DMS 273 (cell line): Measurements from ENCODE around the gene VAPA.
"Not testable (repeated sequence)": the region's sequence is repeated elsewhere in the genome, so short reads cannot be mapped to it uniquely, and the experiment has no call there.

Source experiments
- DNase-seq: peaks from one replicate; lab custom pipeline; 2025; ENCODE audit not compliant: unreplicated experiment; lab: John Stamatoyannopoulos, UW

VAPA gene

GRCh38 chr18:9885170-9886004, 28.4 kb upstream of the VAPA start, which contains the start of gene TXNDC2:
TSS of gene TXNDC2 (plus strand) at chr18:9885973. CDS start at chr18:9886681, 708 bp downstream.
- DNase-seq: no peak

DNA sequence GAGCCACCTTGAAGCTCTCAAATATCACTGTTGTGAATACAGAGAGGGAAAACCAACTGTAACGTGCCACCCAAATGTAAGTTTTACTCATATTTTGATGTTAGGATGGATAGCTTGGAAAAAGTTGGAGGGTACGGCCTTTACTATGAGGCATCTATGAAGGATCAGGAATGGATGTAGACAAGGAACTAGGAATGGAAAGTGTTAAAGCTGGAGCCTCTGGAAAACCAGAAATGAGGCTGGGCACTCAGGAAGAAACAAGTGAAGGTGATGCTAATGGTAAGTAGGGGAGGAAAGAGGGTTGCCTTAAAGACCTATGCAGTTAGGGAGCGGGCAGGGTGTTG, 27.8 kb upstream of the VAPA start:
- no peak for DNase-seq

DNA sequence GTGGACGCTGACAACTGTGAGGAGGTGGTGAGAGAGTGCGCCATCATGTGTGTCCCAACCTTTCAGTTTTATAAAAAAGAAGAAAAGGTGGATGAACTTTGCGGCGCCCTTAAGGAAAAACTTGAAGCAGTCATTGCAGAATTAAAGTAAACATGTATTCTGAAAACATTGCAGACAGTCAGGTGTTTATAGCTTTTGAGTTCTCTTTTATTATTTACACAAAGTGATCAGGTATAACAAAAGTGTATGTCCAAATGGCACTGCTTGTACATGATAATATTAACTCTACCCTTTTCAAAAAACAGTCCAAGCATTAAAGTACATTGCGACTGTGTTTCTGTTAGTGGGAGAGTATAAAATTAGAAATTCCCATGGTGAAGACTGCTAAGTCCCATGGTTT, 25.8 kb upstream of the VAPA start:
- no peak for DNase-seq

GRCh38 chr18:9890196-9890595, 23.6 kb upstream of the VAPA start:
- no peak for DNase-seq

- DNase-seq: no peak
Observed at GRCh38 chr18:9890957-9891356, 22.9 kb upstream of the VAPA start.

GRCh38 chr18:9891515-9891914, 22.3 kb upstream of the VAPA start:
- DNase-seq: not testable (repeated sequence)

- DNase-seq: no peak
Observed at GRCh38 chr18:9894454-9895068, 19.3 kb upstream of the VAPA start.

GRCh38 chr18:9897129-9897528, 16.7 kb upstream of the VAPA start:
- DNase-seq: no peak

DNA sequence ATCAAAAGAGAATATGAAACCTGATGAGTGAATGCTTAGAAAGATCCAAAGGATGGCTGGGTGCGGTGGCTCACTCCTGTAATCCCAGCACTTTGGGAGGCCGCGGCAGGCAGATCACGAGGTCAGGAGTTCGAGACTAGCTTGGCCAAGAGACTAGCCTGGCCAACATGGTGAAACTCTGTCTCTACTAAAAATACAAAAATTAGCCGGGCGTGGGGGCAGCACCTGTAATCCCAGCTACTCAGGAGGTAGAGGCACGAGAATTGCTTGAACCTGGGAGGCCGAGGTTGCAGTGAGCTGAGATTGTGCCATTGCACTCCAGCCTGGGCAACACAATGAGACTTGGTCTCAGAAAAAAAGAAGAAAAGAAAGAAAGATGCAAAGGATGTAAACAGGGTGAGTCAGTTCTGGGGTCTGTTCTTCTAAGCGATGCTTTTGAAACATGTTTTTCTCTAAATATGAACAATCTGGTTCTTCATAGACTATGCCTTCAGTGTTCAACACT, 16.0 kb upstream of the VAPA start:
- not testable (repeated sequence) for DNase-seq

DNA sequence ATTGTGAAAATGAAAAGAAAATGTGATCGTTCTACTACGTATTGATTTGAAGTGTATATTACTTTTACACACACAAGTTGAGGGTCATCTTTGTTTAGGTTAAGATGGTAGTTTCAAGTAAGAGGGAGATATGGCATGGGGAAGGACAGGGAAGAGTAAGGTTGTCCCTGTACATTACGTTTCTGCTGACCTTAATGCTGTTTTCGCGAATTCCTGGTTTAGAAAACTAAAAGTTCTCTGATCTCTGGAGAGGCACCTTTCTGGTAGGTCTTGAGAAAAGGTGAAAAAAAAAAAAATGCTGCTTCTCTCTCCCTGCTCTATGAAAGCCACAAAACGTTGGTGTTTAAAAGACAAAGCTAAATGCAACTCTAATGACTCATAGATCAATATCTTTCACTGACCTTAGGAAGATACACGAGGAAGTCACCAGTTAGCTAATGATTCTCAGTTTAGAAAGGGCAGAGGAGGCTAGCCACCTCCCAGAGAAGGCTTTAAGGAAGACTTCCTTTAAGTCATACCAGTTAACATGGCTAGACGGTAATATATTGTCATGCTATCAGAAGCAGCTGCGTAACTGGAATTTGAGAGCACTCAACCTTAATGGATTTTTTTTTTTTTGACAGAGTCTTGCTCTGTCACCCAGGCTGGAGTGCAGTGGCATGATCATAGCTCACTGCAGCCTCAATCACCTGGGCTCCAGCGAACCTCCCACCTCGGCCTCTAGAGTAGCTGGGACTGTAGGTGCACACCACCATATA, 14.8 kb upstream of the VAPA start:
- no peak for DNase-seq

GRCh38 chr18:9899550-9899930, 14.3 kb upstream of the VAPA start:
- not testable (repeated sequence) for DNase-seq

GRCh38 chr18:9900699-9901098, 13.1 kb upstream of the VAPA start:
- DNase-seq: no peak

GRCh38 chr18:9901377-9901776, 12.4 kb upstream of the VAPA start:
- peak; percentile 43 for DNase-seq

DNA sequence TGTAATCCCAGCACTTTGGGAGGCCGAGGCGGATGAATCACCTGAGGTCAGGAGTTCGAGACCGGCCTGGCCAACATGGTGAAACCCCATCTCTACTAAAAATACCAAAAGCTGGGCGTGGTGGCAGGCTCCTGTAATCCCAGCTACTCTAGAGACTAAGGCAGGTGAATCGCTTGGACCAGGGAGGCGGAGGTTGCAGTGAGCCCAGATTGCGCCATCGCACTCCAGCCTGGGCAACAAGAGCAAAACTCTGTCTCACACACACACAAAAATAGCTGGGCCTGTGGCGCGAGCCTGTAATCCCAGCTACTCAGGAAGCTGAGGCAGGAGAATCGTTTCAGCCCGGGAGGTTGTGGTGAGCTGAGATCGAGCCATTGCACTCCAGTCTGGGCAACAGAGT, 11.6 kb upstream of the VAPA start:
- DNase-seq: not testable (repeated sequence)

GRCh38 chr18:9902832-9903231, 11.0 kb upstream of the VAPA start:
- DNase-seq: peak; percentile 76

GRCh38 chr18:9905401-9905922, 8.4 kb upstream of the VAPA start:
- no peak for DNase-seq

DNA sequence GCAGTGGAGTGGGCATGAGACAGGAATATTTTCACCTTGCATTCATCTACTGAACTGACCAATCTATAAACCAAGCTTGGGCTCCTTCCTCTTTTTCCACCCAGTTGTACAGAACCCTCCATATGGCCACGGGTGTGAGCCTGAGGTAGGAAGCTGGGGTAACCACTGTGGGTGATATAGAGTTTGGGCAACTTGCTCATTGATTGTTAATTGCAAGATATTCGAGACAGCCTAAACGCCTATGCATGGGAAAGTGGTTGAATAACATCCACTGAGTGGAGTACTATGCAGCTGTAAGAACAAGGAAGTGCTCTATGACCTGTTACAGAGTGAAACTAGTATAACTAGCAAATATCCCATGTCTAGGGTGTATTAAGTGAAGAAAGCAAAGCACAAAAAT, 7.3 kb upstream of the VAPA start:
- DNase-seq: no peak

GRCh38 chr18:9907867-9908266, 5.9 kb upstream of the VAPA start:
- no peak for DNase-seq

DNA sequence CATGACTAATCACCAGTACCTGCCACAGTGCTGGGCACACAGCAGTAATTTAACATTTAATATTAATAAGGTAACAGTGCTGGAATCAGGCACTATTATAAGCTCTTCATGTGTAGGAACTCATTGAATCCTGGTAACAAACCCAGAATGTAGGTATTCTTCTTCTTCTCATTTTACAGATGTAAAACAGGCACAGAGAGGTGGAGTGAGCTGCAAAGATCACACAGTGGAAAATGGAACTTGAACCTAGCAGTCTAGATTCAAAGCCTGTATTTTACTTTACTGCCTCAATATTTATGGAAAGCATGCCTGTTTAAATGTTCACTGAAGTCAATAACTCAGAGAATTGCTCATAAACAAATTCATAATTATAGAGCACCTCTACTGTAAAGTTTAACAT, 3.7 kb upstream of the VAPA start:
- DNase-seq: no peak

GRCh38 chr18:9910661-9911060, 3.2 kb upstream of the VAPA start:
- no peak for DNase-seq

GRCh38 chr18:9911226-9911625, 2.6 kb upstream of the VAPA start:
- no peak for DNase-seq
